ENCODE results near the gene ANKRD30A. TPM values are rescaled to one million over a fixed set of nuclear protein-coding genes. Genes with fewer than 3 reads are reported as not detected.
"Not testable (repeated sequence)": the region's sequence is repeated elsewhere in the genome, so short reads cannot be mapped to it uniquely, and the experiment has no call there.

Gene ANKRD30A
- total and polyA plus RNA-seq, 2 donors, result not detected

DNA sequence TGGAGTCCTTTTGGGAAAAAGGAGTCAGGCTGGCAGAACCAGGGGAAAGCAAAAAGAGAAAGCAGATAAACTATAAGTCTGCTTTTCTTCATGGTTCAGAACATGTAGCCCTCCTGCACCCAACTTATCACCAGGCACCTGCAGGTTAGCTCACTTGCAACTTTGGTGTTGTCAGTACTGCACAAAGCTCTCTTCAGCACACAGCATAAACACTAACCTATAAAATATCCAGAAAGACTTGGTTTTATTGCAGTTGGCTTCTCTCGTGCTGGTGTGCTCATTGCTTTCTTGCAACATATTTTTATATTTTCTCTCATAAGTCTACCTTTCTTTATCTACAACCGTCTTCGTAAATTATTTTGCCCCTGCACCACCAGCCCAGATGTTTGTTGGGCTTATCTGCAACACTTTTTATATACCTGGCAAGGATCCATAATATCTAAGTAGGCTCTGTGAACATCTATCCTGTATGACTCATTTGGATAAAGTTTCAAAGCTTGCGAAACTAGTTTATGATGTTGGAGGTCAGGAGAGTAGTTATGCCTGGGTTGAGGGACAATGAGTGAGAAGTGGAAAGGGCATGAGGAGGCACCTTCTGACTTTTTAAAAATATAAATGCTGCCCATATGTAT is 164.6 kb downstream of the ANKRD30A start:
- Histone ChIP-seq H3K27ac (ENCODE audit: low read depth) (no peak overlapping the region), H3K4me3 (ENCODE audit: low read depth, low read length) (no peak overlapping the region), H3K4me1 (ENCODE audit: insufficient read depth) (no peaks in the 10 kb centered on the region), H3K36me3 (ENCODE audit: insufficient read depth) (no peaks in the 10 kb centered on the region)
- DNase-seq (ENCODE audit: extremely low spot score), result no peak
- WGBS, result 72% methylated on average over 4 of the region's 4 CpGs

DNA sequence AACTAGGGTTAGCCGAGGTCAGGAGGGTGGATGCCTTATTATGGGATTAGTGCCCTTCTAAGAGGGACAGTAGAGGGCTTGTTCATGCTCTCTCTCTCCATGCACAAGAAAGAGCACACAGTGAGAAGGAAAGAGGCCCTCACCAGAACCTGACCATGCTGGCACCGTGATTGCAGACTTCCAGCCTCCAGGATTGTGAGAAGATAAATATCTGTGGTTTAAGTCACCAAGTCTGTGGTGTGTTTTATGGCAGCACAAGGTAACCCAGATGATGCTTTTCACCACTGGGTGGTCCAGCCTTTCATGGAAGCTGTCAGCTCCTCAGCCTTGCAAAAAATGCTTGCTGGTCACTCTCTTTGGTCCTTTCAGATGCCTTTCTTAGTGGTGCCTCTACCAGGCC is 175.9 kb downstream of the ANKRD30A start:
- Histone ChIP-seq H3K4me3 (ENCODE audit: low read depth, low read length) (no peak overlapping the region), H3K4me1 (ENCODE audit: insufficient read depth) (no peaks in the 10 kb centered on the region), H3K36me3 (ENCODE audit: insufficient read depth) (no peaks in the 10 kb centered on the region), H3K27ac (ENCODE audit: low read depth) (no peak overlapping the region)
- no peak for DNase-seq (ENCODE audit: extremely low spot score)
- WGBS, result 66% methylated on average over 2 of the region's 2 CpGs

DNA sequence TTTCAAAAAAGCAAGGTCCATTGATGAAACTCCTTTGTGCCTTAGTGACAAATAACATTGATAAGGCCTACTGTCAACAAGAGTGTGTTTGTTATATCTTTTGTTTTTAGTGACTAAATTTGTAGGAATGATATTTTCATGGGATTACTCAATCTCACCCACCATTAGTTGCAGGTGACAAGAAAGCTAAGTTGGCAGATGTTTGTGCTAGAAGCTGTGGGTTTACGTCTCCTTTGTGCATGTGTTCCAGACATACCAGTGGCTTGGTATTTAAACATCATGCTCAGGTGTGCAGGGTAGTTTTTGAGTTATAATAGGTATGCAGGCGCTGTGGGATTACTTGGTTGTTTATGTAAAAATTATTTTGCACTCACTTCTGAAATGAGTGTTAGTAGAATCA is 178.6 kb downstream of the ANKRD30A start:
- 59% methylated on average over 2 of the region's 2 CpGs for WGBS
- H3K36me3 ChIP-seq (ENCODE audit: insufficient read depth), result no peaks in the 10 kb centered on the region
- no peak overlapping the region for H3K27ac ChIP-seq (ENCODE audit: low read depth)
- H3K4me1 ChIP-seq (ENCODE audit: insufficient read depth), result no peaks in the 10 kb centered on the region
- no peak for DNase-seq (ENCODE audit: extremely low spot score)
- H3K4me3 ChIP-seq (ENCODE audit: low read depth, low read length), result no peak overlapping the region

- no peak overlapping the region for H3K4me3 ChIP-seq (ENCODE audit: low read depth, low read length)
- no peak for DNase-seq (ENCODE audit: extremely low spot score)
- WGBS, result 50% methylated on average over 3 of the region's 3 CpGs
These were observed 189.0 kb downstream of the ANKRD30A start for GRCh38 chr10:37314350-37314749.

DNA sequence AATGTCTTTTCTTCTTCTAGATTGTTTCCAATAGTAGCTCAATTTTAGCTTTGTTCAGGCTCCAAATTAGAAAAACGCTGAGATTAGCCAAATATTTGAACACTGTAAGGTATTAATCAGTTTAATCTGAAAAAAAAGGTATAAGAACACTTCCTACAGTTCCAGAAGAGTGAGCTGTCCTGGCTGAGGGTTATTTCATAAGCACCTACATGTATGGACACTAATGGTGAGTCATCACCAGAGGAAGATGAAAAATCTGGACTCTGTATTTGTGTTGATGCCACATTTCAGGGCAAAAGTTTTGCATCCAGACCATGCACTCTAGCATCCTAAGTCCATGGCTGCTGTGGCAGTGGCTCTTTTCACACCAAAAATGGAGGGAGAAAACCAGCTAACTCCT is 189.5 kb downstream of the ANKRD30A start:
- Histone ChIP-seq H3K27ac (ENCODE audit: low read depth) (no peak overlapping the region), H3K36me3 (ENCODE audit: insufficient read depth) (no peaks in the 10 kb centered on the region), H3K4me3 (ENCODE audit: low read depth, low read length) (no peak overlapping the region), H3K4me1 (ENCODE audit: insufficient read depth) (no peaks in the 10 kb centered on the region)
- no peak for DNase-seq (ENCODE audit: extremely low spot score)
- WGBS, result 12% methylated on average over 1 of the region's 1 CpG

More at GRCh38 chr10:37314350-37314749, 189.0 kb downstream of the ANKRD30A start:
- Histone ChIP-seq H3K36me3 (ENCODE audit: insufficient read depth) (no peaks in the 10 kb centered on the region), H3K4me1 (ENCODE audit: insufficient read depth) (no peaks in the 10 kb centered on the region), H3K27ac (ENCODE audit: low read depth) (no peak overlapping the region)

- no peaks in the 10 kb centered on the region for H3K36me3 ChIP-seq (ENCODE audit: insufficient read depth)
- H3K4me3 ChIP-seq (ENCODE audit: low read depth, low read length), result no peak overlapping the region
- no peak overlapping the region for H3K27ac ChIP-seq (ENCODE audit: low read depth)
- 83% methylated on average over 2 of the region's 2 CpGs for WGBS
- H3K4me1 ChIP-seq (ENCODE audit: insufficient read depth), result no peaks in the 10 kb centered on the region
- no peak for DNase-seq (ENCODE audit: extremely low spot score)
These were observed 219.0 kb downstream of the ANKRD30A start for GRCh38 chr10:37344413-37344812.

- Histone ChIP-seq H3K36me3 (ENCODE audit: insufficient read depth) (no peaks in the 10 kb centered on the region), H3K4me3 (ENCODE audit: low read depth, low read length) (no peak overlapping the region), H3K27ac (ENCODE audit: low read depth) (no peak overlapping the region), H3K4me1 (ENCODE audit: insufficient read depth) (no peaks in the 10 kb centered on the region)
- no peak for DNase-seq (ENCODE audit: extremely low spot score)
- 76% methylated on average over 3 of the region's 3 CpGs for WGBS
These were observed 254.6 kb downstream of the ANKRD30A start for GRCh38 chr10:37379991-37380390.

- Histone ChIP-seq H3K27ac (ENCODE audit: low read depth) (no peak overlapping the region), H3K4me1 (ENCODE audit: insufficient read depth) (no peaks in the 10 kb centered on the region), H3K36me3 (ENCODE audit: insufficient read depth) (no peaks in the 10 kb centered on the region), H3K4me3 (ENCODE audit: low read depth, low read length) (no peak overlapping the region)
- 77% methylated on average over 3 of the region's 3 CpGs for WGBS
- no peak for DNase-seq (ENCODE audit: extremely low spot score)
These were observed 255.9 kb downstream of the ANKRD30A start for GRCh38 chr10:37381271-37381670.

- no peaks in the 10 kb centered on the region for H3K36me3 ChIP-seq (ENCODE audit: insufficient read depth)
- WGBS, result 86% methylated on average over 4 of the region's 4 CpGs
- H3K4me3 ChIP-seq (ENCODE audit: low read depth, low read length), result no peak overlapping the region
- no peak overlapping the region for H3K27ac ChIP-seq (ENCODE audit: low read depth)
- no peak for DNase-seq (ENCODE audit: extremely low spot score)
- H3K4me1 ChIP-seq (ENCODE audit: insufficient read depth), result no peaks in the 10 kb centered on the region
These were observed 259.5 kb downstream of the ANKRD30A start for GRCh38 chr10:37384923-37385322.

DNA sequence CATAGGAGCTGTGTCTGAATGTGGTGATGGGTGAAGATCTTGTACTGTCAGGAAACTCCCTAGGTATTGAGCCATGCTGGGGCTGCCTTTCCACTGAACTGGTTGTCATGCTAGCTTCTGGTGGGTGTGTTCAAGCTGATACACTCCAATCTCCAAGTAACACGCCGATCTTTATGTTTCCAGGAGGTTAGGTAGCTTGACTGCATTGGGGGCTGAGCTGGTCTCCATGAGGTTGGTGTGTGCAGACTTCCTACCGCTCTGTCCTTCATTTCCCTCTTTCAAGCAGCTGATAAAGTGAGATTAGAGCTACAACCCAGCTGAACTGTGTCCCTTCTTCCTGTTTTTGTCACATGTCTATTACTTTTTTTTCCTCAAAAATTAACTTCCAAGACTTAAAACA is 265.5 kb downstream of the ANKRD30A start:
- DNase-seq (ENCODE audit: extremely low spot score), result no peak
- WGBS, result 79% methylated on average over 3 of the region's 3 CpGs
- H3K4me1 ChIP-seq (ENCODE audit: insufficient read depth), result no peaks in the 10 kb centered on the region
- no peak overlapping the region for H3K4me3 ChIP-seq (ENCODE audit: low read depth, low read length)
- H3K27ac ChIP-seq (ENCODE audit: low read depth), result no peak overlapping the region
- H3K36me3 ChIP-seq (ENCODE audit: insufficient read depth), result no peaks in the 10 kb centered on the region

DNA sequence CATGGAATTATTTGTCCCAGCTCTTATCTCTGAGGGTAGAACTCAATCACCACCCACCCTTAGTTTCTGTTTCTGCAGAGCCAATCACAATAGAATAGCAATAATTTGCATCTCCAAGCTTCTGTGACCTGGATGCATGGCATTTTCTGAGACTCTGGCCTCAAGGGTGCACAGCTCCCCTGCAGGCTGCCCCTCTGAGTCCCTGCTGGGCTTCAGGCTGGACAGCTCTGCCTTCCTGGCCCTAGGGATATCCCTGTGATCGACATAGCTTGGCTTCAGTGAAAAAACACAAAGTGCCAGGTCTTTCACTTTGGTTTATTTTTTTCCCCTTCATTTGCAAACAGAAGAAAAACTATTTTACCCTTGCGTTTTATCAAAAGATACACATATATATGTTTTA is 275.4 kb downstream of the ANKRD30A start:
- not testable (repeated sequence) for H3K27ac ChIP-seq (ENCODE audit: low read depth); DNase-seq (ENCODE audit: extremely low spot score); H3K4me1 ChIP-seq (ENCODE audit: insufficient read depth); H3K4me3 ChIP-seq (ENCODE audit: low read depth, low read length); H3K36me3 ChIP-seq (ENCODE audit: insufficient read depth)
- 59% methylated on average over 2 of the region's 2 CpGs for WGBS

DNA sequence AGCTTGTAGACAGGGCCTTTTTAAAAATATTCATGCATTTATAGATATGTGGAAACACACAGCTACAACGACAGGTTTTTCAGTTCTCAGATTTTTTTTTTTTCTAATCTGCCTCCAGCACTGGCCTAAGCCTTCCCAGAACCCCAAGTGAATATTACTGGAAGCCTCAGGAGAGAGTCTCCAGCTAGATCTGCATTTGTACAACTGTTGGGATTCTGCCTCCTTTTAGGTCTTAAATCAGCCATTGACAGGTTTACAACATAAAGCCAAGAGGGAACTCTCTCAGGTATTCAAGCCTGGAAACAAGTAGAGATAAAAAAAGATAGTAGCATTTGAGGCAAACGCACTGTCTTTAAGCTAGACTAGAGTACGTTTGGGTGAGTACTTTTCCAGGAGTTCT is 275.8 kb downstream of the ANKRD30A start:
- H3K4me1 ChIP-seq (ENCODE audit: insufficient read depth), result no peaks in the 10 kb centered on the region
- H3K36me3 ChIP-seq (ENCODE audit: insufficient read depth), result no peaks in the 10 kb centered on the region
- DNase-seq (ENCODE audit: extremely low spot score), result no peak
- H3K27ac ChIP-seq (ENCODE audit: low read depth), result no peak overlapping the region
- H3K4me3 ChIP-seq (ENCODE audit: low read depth, low read length), result no peak overlapping the region
- WGBS, result 65% methylated on average over 3 of the region's 3 CpGs

GRCh38 chr10:37403776-37404175 is 278.4 kb downstream of the ANKRD30A start:
- Histone ChIP-seq H3K27ac (ENCODE audit: low read depth) (no peak overlapping the region), H3K4me1 (ENCODE audit: insufficient read depth) (no peaks in the 10 kb centered on the region), H3K36me3 (ENCODE audit: insufficient read depth) (no peaks in the 10 kb centered on the region), H3K4me3 (ENCODE audit: low read depth, low read length) (no peak overlapping the region)
- DNase-seq (ENCODE audit: extremely low spot score), result no peak
- 55% methylated on average over 2 of the region's 2 CpGs for WGBS

All from urinary bladder (tissue), 4 donors.